NCI-H2196 treated with DMSO at 0.1 percent for 48 hours (cell line): Measurements from ENCODE around the gene F13A1.
"Not testable (repeated sequence)": the region's sequence is repeated elsewhere in the genome, so short reads cannot be mapped to it uniquely, and the experiment has no call there.

Experiments
- DNase-seq: peaks from one replicate; lab custom pipeline; 2025; ENCODE audit not compliant: unreplicated experiment; lab: John Stamatoyannopoulos, UW

The F13A1 gene

GRCh38 chr6:6317825-6318733 lies 2.4 kb downstream of the F13A1 start:
- DNase-seq, result no peak

GRCh38 chr6:6317386-6317785 lies 3.1 kb downstream of the F13A1 start:
- DNase-seq, result no peak

- no peak for DNase-seq
Observed at GRCh38 chr6:6315660-6316059, 4.8 kb downstream of the F13A1 start.

GRCh38 chr6:6314596-6314995 lies 5.9 kb downstream of the F13A1 start:
- DNase-seq, result no peak

GRCh38 chr6:6312901-6313441 lies 7.5 kb downstream of the F13A1 start:
- DNase-seq, result no peak

GRCh38 chr6:6305575-6305974 lies 14.9 kb downstream of the F13A1 start:
- DNase-seq, result no peak

GRCh38 chr6:6300383-6300782 lies 20.1 kb downstream of the F13A1 start:
- DNase-seq, result not testable (repeated sequence)

GRCh38 chr6:6293317-6293716 lies 27.1 kb downstream of the F13A1 start:
- no peak for DNase-seq

GRCh38 chr6:6287415-6287814 lies 33.0 kb downstream of the F13A1 start:
- no peak for DNase-seq

GRCh38 chr6:6285679-6286078 lies 34.8 kb downstream of the F13A1 start:
- DNase-seq, result no peak

GRCh38 chr6:6284221-6284966 lies 36.1 kb downstream of the F13A1 start:
- DNase-seq, result no peak

- DNase-seq, result no peak
Observed at GRCh38 chr6:6283746-6284145, 36.7 kb downstream of the F13A1 start.

- no peak for DNase-seq
Observed at GRCh38 chr6:6282716-6283115, 37.7 kb downstream of the F13A1 start.

- no peak for DNase-seq
Observed at GRCh38 chr6:6277413-6277812, 43.0 kb downstream of the F13A1 start.

- no peak for DNase-seq
Observed at GRCh38 chr6:6270948-6271535, 49.4 kb downstream of the F13A1 start.

GRCh38 chr6:6260196-6260722 lies 60.2 kb downstream of the F13A1 start:
- DNase-seq, result no peak

GRCh38 chr6:6256886-6257285 lies 63.6 kb downstream of the F13A1 start:
- DNase-seq, result no peak

GRCh38 chr6:6256259-6256658 lies 64.2 kb downstream of the F13A1 start:
- DNase-seq, result no peak

- no peak for DNase-seq
Observed at GRCh38 chr6:6251555-6252280, 68.7 kb downstream of the F13A1 start.

GRCh38 chr6:6248651-6249050 lies 71.8 kb downstream of the F13A1 start:
- no peak for DNase-seq

GRCh38 chr6:6246544-6246943 lies 73.9 kb downstream of the F13A1 start:
- no peak for DNase-seq
